K562 (cell line): ENCODE measurements around the gene BAD. TPM values are rescaled to one million over a fixed set of nuclear protein-coding genes. Genes with fewer than 3 reads are reported as not detected.

Source experiments
- ATAC-seq: fragments of 200-7000 bp; cut with Tn5 transposase; 3 replicates; pipeline ENCODE4 v1.9.1; 2020; ENCODE audit warnings: moderate library complexity
- BruUV-seq: library from RNA; stranded (reverse); fragments of 400-500 nt; replicated peaks from 2 replicates; lab custom pipeline; 2021; lab: Mats Ljungman, UMichigan
- CTCF ChIA-PET: fragments of 300-600 bp; formaldehyde crosslinking; extraction: SDS; loops from one replicate; lab custom pipeline; 2021; ENCODE audit warnings: low intra/inter-chr PET ratio; lab: Yijun Ruan, JAX
- POLR2A ChIA-PET: fragments of 300-600, 350-650 bp; sonication (Branson Sonifier 250); formaldehyde crosslinking; extraction: SDS; loops from one replicate; lab custom pipeline; 2021; ENCODE audit warnings: antibody characterized with exemption, inconsistent platforms; lab: Yijun Ruan, JAX
- DNase-seq, 4 experiments: peaks; one replicate each; pipeline versions ENCODE4 v3.0.0 to v3.0.0-alpha.2; 2011 to 2018; ENCODE audit warnings: low spot score in 3 of 4, mixed read lengths in 3 of 4; ENCODE audit errors: extremely low read depth in 1 of 4
- FAIRE-seq: peaks from 2 replicates; lab custom pipeline; 2011; peaks lifted over from hg19 to GRCh38; lab: Jason Lieb, UNC
- H2AFZ ChIP-seq: 2 replicates; pipeline ENCODE4 v1.6.0; 2011; ENCODE audit warnings: low read depth, low read length, control low read depth, inconsistent platforms
- H3K27ac ChIP-seq: fragments of 200-600 bp; 3 replicates; pipeline ENCODE4 v1.8.0; 2011; ENCODE audit warnings: low read depth, mild to moderate bottlenecking, control low read depth, inconsistent platforms, low read length, moderate library complexity, mixed read lengths; ENCODE audit errors: extremely low read depth
- H3K27me3 ChIP-seq, 2 experiments: fragments of 300-600 bp in 1 of 2; 2 replicates in 1 of 2; 3 replicates in 1 of 2; pipeline versions ENCODE4 v1.6.0 to v1.8.0; 2011; ENCODE audit warnings: inconsistent platforms in 2 of 2, low read length in 2 of 2, mild to moderate bottlenecking in 1 of 2, mixed read lengths in 1 of 2, moderate library complexity in 1 of 2; ENCODE audit not compliant: control insufficient read depth in 2 of 2, insufficient read depth in 2 of 2
- H3K36me3 ChIP-seq: fragments of 300-600 bp; 3 replicates; pipeline ENCODE4 v1.8.0; 2011; ENCODE audit warnings: mild to moderate bottlenecking, low read length, inconsistent platforms; ENCODE audit not compliant: control insufficient read depth, insufficient read depth
- H3K4me1 ChIP-seq, 2 experiments: fragments of 200-600 bp in 1 of 2; replicated peaks in 1 of 2; 2 replicates in 1 of 2; 3 replicates in 1 of 2; pipeline versions ENCODE4 v1.5.1 to v1.8.0; 2011; ENCODE audit warnings: inconsistent platforms in 2 of 2, low read length in 2 of 2, mild to moderate bottlenecking in 1 of 2, mixed read lengths in 1 of 2, moderate library complexity in 1 of 2; ENCODE audit not compliant: control insufficient read depth in 2 of 2, insufficient read depth in 2 of 2
- H3K4me2 ChIP-seq: 2 replicates; pipeline ENCODE4 v1.6.1; 2011; ENCODE audit warnings: low read length, control low read depth, inconsistent platforms, mixed read lengths; ENCODE audit not compliant: insufficient read depth
- H3K4me3 ChIP-seq: fragments of 200-600 bp; sonication (generic), shearing (Covaris generic); 2 replicates; pipeline ENCODE4 v1.5.1; 2016; ENCODE audit warnings: control low read depth, inconsistent platforms
- H3K79me2 ChIP-seq: fragments of 200-600 bp; 3 replicates; pipeline ENCODE4 v1.8.0; 2011; ENCODE audit warnings: low read length, inconsistent platforms; ENCODE audit not compliant: control insufficient read depth, insufficient read depth
- H3K9ac ChIP-seq, 2 experiments: 2 replicates each; pipeline versions ENCODE4 v1.6.0 to v1.6.1; 2011; ENCODE audit warnings: low read depth in 2 of 2, low read length in 2 of 2, control low read depth in 1 of 2, inconsistent platforms in 1 of 2, mild to moderate bottlenecking in 1 of 2, mixed read lengths in 1 of 2; ENCODE audit not compliant: insufficient read depth in 1 of 2
- H3K9me1 ChIP-seq: one replicate; pipeline ENCODE4 v1.6.0; 2011; ENCODE audit warnings: inconsistent platforms, mild to moderate bottlenecking, low read length, moderate library complexity; ENCODE audit not compliant: control insufficient read depth, insufficient read depth
- H3K9me3 ChIP-seq: replicated peaks from 2 replicates; pipeline ENCODE4 v1.5.1; 2011; ENCODE audit warnings: low read depth, low read length, inconsistent platforms; ENCODE audit not compliant: control insufficient read depth, insufficient read depth
- H4K20me1 ChIP-seq: replicated peaks from 2 replicates; pipeline ENCODE4 v1.6.1; 2011; ENCODE audit warnings: low read length, inconsistent platforms, mixed read lengths; ENCODE audit not compliant: control insufficient read depth, insufficient read depth
- BRCA1 ChIP-seq, 2 experiments: fragments of 450-650 bp in 1 of 2; sonication (generic) in 1 of 2; formaldehyde crosslinking in 1 of 2; IDR thresholded peaks; 2 replicates each; pipeline versions ENCODE4 v1.5.0 to v1.6.1; 2017 to 2020; ENCODE audit warnings: mild to moderate bottlenecking in 1 of 2, missing genetic modification reagents in 1 of 2
- CHD2 ChIP-seq: IDR thresholded peaks from 2 replicates; pipeline ENCODE4 v1.6.1; 2011; ENCODE audit warnings: low read depth, low read length
- FIP1L1 ChIP-seq: fragments of 200-400 bp; formaldehyde crosslinking; IDR thresholded peaks from 2 replicates; pipeline ENCODE4 v1.6.1; 2018; ENCODE audit warnings: mild to moderate bottlenecking, low read depth, low read length; ENCODE audit not compliant: poor library complexity, severe bottlenecking
- HLTF ChIP-seq: fragments of 450-650 bp; IDR thresholded peaks from 2 replicates; pipeline ENCODE4 v1.6.1; 2016
- HNRNPK ChIP-seq: fragments of 200-400 bp; formaldehyde crosslinking; IDR thresholded peaks from one replicate; pipeline ENCODE4 v1.6.1; 2018; ENCODE audit warnings: mild to moderate bottlenecking, low read depth, low read length; ENCODE audit not compliant: poor library complexity, severe bottlenecking
- MAFF ChIP-seq: IDR thresholded peaks from 2 replicates; pipeline ENCODE4 v1.6.1; 2012; ENCODE audit warnings: low read length, improper control_type of control experiment
- PHF8 ChIP-seq: fragments of 200-600 bp; sonication (generic); IDR thresholded peaks from 2 replicates; pipeline ENCODE4 v1.6.1; 2012; ENCODE audit warnings: mixed run types, mild to moderate bottlenecking, inconsistent platforms, low read length, moderate library complexity, borderline replicate concordance
- POLR2AphosphoS2 ChIP-seq: IDR thresholded peaks from 2 replicates; pipeline ENCODE4 v1.6.1; 2012; ENCODE audit warnings: low read length, improper control_type of control experiment
- POU5F1 ChIP-seq: fragments of 150-350 bp; IDR thresholded peaks from 2 replicates; pipeline ENCODE4 v1.6.1; 2014; ENCODE audit warnings: borderline replicate concordance, low read length, low read depth, mild to moderate bottlenecking; ENCODE audit not compliant: partially characterized antibody
- SRSF9 ChIP-seq: fragments of 200-400 bp; formaldehyde crosslinking; IDR thresholded peaks from 2 replicates; pipeline ENCODE4 v1.6.1; 2017; ENCODE audit warnings: low read depth, low read length, borderline replicate concordance
- STAG1 ChIP-seq: sonication (generic); formaldehyde crosslinking; IDR thresholded peaks from 2 replicates; pipeline ENCODE4 v1.5.0; 2020; ENCODE audit warnings: missing genetic modification reagents, borderline replicate concordance
- TAL1 ChIP-seq: fragments of 450-650 bp; IDR thresholded peaks from 2 replicates; pipeline ENCODE4 v1.6.1; 2016; ENCODE audit warnings: mild to moderate bottlenecking
- ZNF274 ChIP-seq: IDR thresholded peaks from 2 replicates; pipeline ENCODE4 v1.6.1; 2011; ENCODE audit warnings: low read depth, mild to moderate bottlenecking, low read length, moderate library complexity, borderline replicate concordance
- ZNF561 ChIP-seq: fragments of 450-650 bp; formaldehyde crosslinking; conservative IDR thresholded peaks from 2 replicates; pipeline ENCODE4 v1.4.0; 2020; ENCODE audit warnings: mild to moderate bottlenecking, moderate library complexity
- WGBS: fragments of 100-300 bp; shearing (Covaris generic); methylation state at CpG from one replicate; pipeline ENCODE4 v1.1.6; 2016; ENCODE audit warnings: low coverage, mixed read lengths; ENCODE audit not compliant: insufficient coverage; ENCODE audit errors: missing lambda C conversion rate; 5-methylcytosine and 5-hydroxymethylcytosine counted together
- in situ Hi-C: fragments of 300-500 bp; cut with MboI; formaldehyde crosslinking; loops from 4 replicates; pipeline ENCODE4 v1.15.0; 2018; ENCODE audit warnings: inconsistent platforms, mixed read lengths
- intact Hi-C: fragments of 100-400 bp; cut with micrococcal nuclease; formaldehyde crosslinking; loops from 2 replicates; pipeline ENCODE4 v1.14.2; 2022
- polyA plus RNA-seq, 8 experiments: library from polyadenylated mRNA; depleted of rRNA in 4 of 8; stranded (reverse) in 5 of 8; unstranded in 3 of 8; fragments of >200 nt; fragmentation: Nextera tagmentation in 2 of 8; fragmentation: Illumina TruSeq in 1 of 8; extraction: Ambion mirVana in 2 of 8; extraction: Trizol in 1 of 8; gene quantifications; 2 replicates each; pipeline versions ENCODE4 v1.2.1 to v1.2.3, GENCODE V29; 2011 to 2014; ENCODE audit warnings: inconsistent platforms in 1 of 8, missing spikeins in 1 of 8
- total RNA-seq, 7 experiments: library from RNA; depleted of rRNA in 6 of 7; stranded (reverse); fragments of >200 nt in 6 of 7; fragmentation: Illumina TruSeq in 2 of 7; extraction: Trizol in 2 of 7; gene quantifications; 2 replicates each; pipeline versions ENCODE4 v1.2.1 to v1.2.3, GENCODE V29; 2011 to 2021; ENCODE audit warnings: low replicate concordance in 1 of 7
- TF ChIP-seq, protein P1 (sequence below): fragments of 450-650 bp; IDR thresholded peaks from one replicate; pipeline ENCODE4 v1.6.1; 2018; ENCODE audit warnings: mild to moderate bottlenecking, moderate library complexity; ENCODE audit not compliant: partially characterized antibody
- TF ChIP-seq, protein P2 (sequence below), 2 experiments: fragments of 450-650 bp in 1 of 2; sonication (generic) in 1 of 2; formaldehyde crosslinking in 1 of 2; IDR thresholded peaks in 1 of 2; conservative IDR thresholded peaks in 1 of 2; 2 replicates each; pipeline versions ENCODE4 v1.6.1 to v1.8.1; 2016 to 2023; ENCODE audit warnings: mild to moderate bottlenecking in 2 of 2, moderate library complexity in 2 of 2, inconsistent platforms in 1 of 2, missing genetic modification reagents in 1 of 2
- TF ChIP-seq, protein P3 (sequence below): IDR thresholded peaks from 2 replicates; pipeline ENCODE4 v1.6.1; 2011; ENCODE audit not compliant: insufficient read length; ENCODE audit errors: extremely low read depth

Gene BAD
- total and polyA plus RNA-seq, 9 of the 15 experiments (the other 6 are each of a cell fraction or from before 2014, with no cell fraction given) = 0.61 to 45.6 (median 11.8) TPM

- Histone ChIP-seq H2AFZ (peak within 1 kb of the TSS; percentile 92), H3K4me2 (peak within 1 kb of the TSS; percentile 95), H3K4me3 (peak within 1 kb of the TSS; percentile 94), H3K36me3 (peaks cover 67% of the 10 kb centered on the region; the same call in 2 of the 3 replicates), H3K27ac (peak within 1 kb of the TSS; percentile 99), H3K4me1 (peaks cover 9 to 66% of the 10 kb centered on the region in 2 experiments; a peak in 4 of 5 replicates), H3K27me3 (no peaks in the 10 kb centered on the region), H3K9me3 (no peaks in the 10 kb centered on the region), H3K79me2 (peaks cover 31% of the 10 kb centered on the region), H3K9me1 (no peaks in the 10 kb centered on the region), H4K20me1 (no peaks in the 10 kb centered on the region; the same call in 1 of the 2 replicates), H3K9ac (peak within 1 kb of the TSS; percentile 92 to 94)
- ChIA-PET CTCF (interaction anchor here (1.1 to 2.7 kb wide), 4 partner anchors 14 to 335 kb away, joined by 3 to 19 read pairs (median 6); no protein-coding TSS in a partner anchor), POLR2A (interaction anchor here (0.6 to 2.6 kb wide), 21 partner anchors 9 to 1679 kb away, joined by 3 to 12 read pairs (median 6); partner anchors contain the start of genes CCDC88B and STIP1)
- intact Hi-C loops = loop anchor here (1.0 kb wide), 2 partner anchors 13 to 37 kb away; no protein-coding TSS in a partner anchor
- BruUV-seq = TSS peak; percentile 55
- in situ Hi-C loops = no loop called here
- FAIRE-seq (peak; percentile 26), DNase-seq (peak; percentile 94 to 97 (median 96)), ATAC-seq (peak; percentile 85)
- under 1% methylated on average over 55 of the region's 61 CpGs for WGBS
- TF ChIP-seq STAG1 (CRISPR knock-in tag) (no peak), POU5F1 (no peak), SRSF9 (no peak), FIP1L1 (peak; percentile 89), BRCA1 (IDR thresholded peaks at IDR 0.05) (no peak), BRCA1 (CRISPR knock-in tag; IDR thresholded peaks at IDR 0.05) (no peak), ZNF274 (no peak), TAL1 (no peak), HLTF (no peak), PHF8 (peak; percentile 70; the same call in 1 of the 2 replicates), CHD2 (no peak), MAFF (no peak), ZNF561 (CRISPR knock-in tag) (no peak), HNRNPK (no peak), POLR2AphosphoS2 (no peak; the same call in 1 of the 2 replicates)
- TF ChIP-seq, protein P1, sequence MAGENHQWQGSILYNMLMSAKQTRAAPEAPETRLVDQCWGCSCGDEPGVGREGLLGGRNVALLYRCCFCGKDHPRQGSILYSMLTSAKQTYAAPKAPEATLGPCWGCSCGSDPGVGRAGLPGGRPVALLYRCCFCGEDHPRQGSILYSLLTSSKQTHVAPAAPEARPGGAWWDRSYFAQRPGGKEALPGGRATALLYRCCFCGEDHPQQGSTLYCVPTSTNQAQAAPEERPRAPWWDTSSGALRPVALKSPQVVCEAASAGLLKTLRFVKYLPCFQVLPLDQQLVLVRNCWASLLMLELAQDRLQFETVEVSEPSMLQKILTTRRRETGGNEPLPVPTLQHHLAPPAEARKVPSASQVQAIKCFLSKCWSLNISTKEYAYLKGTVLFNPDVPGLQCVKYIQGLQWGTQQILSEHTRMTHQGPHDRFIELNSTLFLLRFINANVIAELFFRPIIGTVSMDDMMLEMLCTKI = no peak
- TF ChIP-seq, protein P2, sequence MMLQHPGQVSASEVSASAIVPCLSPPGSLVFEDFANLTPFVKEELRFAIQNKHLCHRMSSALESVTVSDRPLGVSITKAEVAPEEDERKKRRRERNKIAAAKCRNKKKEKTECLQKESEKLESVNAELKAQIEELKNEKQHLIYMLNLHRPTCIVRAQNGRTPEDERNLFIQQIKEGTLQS (IDR thresholded peaks at IDR 0.05) = peak; percentile 95
- TF ChIP-seq, protein P2 (CRISPR knock-in tag; conservative IDR thresholded peaks at IDR 0.05) = 0 out of 2 replicates have a peak, but pooled peaks have one; percentile 48
- TF ChIP-seq, protein P3, sequence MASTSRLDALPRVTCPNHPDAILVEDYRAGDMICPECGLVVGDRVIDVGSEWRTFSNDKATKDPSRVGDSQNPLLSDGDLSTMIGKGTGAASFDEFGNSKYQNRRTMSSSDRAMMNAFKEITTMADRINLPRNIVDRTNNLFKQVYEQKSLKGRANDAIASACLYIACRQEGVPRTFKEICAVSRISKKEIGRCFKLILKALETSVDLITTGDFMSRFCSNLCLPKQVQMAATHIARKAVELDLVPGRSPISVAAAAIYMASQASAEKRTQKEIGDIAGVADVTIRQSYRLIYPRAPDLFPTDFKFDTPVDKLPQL = no peak
These were observed 33.7 kb upstream of the BAD start, which contains the start of gene PRDX5 for GRCh38 chr11:64317961-64318765. PRDX5 (plus strand) TSS chr11:64318121; CDS start chr11:64318216, 95 bp downstream.
